Osteoblast (primary cell): ENCODE measurements around the gene ZNF491. TPM values are rescaled to one million over a fixed set of nuclear protein-coding genes. Genes with fewer than 3 reads are reported as not detected.

Experiments used
- DNase-seq: peaks from one replicate; pipeline ENCODE4 v3.0.0; 2011; ENCODE audit warnings: low spot score, mixed read lengths; ENCODE audit not compliant: insufficient read length; ENCODE audit errors: missing footprints
- H2AFZ ChIP-seq: 2 replicates; pipeline ENCODE4 v1.6.0; 2011; ENCODE audit warnings: mild to moderate bottlenecking, low read length
- H3K27ac ChIP-seq: 2 replicates; pipeline ENCODE4 v1.5.1; 2011; ENCODE audit warnings: mild to moderate bottlenecking, low read depth, low read length, moderate library complexity
- H3K27me3 ChIP-seq: 2 replicates; pipeline ENCODE4 v1.6.0; 2012; ENCODE audit warnings: mild to moderate bottlenecking, control low read depth, inconsistent platforms, low read length, moderate library complexity; ENCODE audit not compliant: insufficient read depth
- H3K36me3 ChIP-seq: 2 replicates; pipeline ENCODE4 v1.5.1; 2011; ENCODE audit warnings: mild to moderate bottlenecking, low read length, control low read depth, moderate library complexity; ENCODE audit not compliant: insufficient read depth
- H3K4me1 ChIP-seq: 2 replicates; pipeline ENCODE4 v1.5.1; 2011; ENCODE audit warnings: mild to moderate bottlenecking, low read length, control low read depth, moderate library complexity; ENCODE audit not compliant: insufficient read depth
- H3K4me2 ChIP-seq: 2 replicates; pipeline ENCODE4 v1.6.0; 2011; ENCODE audit warnings: mild to moderate bottlenecking, low read length; ENCODE audit not compliant: insufficient read depth
- H3K4me3 ChIP-seq: fragments of 200-600 bp; sonication (generic); 3 replicates; pipeline ENCODE4 v1.5.1; 2012; ENCODE audit warnings: mild to moderate bottlenecking, low read length, inconsistent platforms; ENCODE audit not compliant: insufficient read depth
- H3K79me2 ChIP-seq: 2 replicates; pipeline ENCODE4 v1.6.0; 2012; ENCODE audit warnings: mild to moderate bottlenecking, low read length, control low read depth, inconsistent platforms; ENCODE audit not compliant: insufficient read depth
- H3K9me3 ChIP-seq: 2 replicates; pipeline ENCODE4 v1.5.1; 2011; ENCODE audit warnings: low read depth, low read length, control low read depth
- H4K20me1 ChIP-seq: 2 replicates; pipeline ENCODE4 v1.6.0; 2012; ENCODE audit warnings: mild to moderate bottlenecking, low read length, control low read depth; ENCODE audit not compliant: insufficient read depth
- total RNA-seq: library from RNA; depleted of rRNA; stranded (reverse); fragments of >200 nt; gene quantifications from 2 replicates; pipeline ENCODE4 v1.2.3, GENCODE V29; 2012
- TF ChIP-seq, protein P1 (sequence below): IDR thresholded peaks from 2 replicates; pipeline ENCODE4 v1.5.1; 2011; ENCODE audit warnings: mild to moderate bottlenecking, low read depth, low read length, moderate library complexity; ENCODE audit errors: extremely low read depth

Gene ZNF491
- total RNA-seq, 1 donor = 4.3 TPM

DNA sequence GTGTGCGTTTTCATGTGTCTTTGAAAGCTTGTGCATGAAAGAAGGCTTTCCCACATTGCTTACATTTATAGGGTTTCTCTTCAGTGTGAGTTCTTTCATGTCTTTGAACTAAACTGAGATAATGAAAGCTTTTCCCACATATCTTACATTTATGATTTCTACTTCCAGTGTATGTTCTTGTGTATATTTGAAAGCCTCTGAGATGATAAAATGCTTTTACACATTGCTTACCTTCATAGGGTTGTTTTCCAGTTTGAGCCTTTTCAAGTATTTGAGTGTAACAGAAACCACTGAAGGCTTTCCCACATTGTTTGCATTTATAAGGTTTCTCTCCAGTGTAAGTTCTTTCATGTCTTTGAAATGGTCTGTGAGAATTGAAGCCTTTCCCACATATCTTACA, 41.4 kb upstream of the ZNF491 start:
- H3K4me1 ChIP-seq = no peaks in the 10 kb centered on the region
- no peak overlapping the region for H2AFZ ChIP-seq
- no peak overlapping the region for H3K27ac ChIP-seq
- H3K27me3 ChIP-seq = no peaks in the 10 kb centered on the region
- no peaks in the 10 kb centered on the region for H4K20me1 ChIP-seq
- H3K4me3 ChIP-seq = no peak overlapping the region
- no peak for DNase-seq
- TF ChIP-seq, protein P1, sequence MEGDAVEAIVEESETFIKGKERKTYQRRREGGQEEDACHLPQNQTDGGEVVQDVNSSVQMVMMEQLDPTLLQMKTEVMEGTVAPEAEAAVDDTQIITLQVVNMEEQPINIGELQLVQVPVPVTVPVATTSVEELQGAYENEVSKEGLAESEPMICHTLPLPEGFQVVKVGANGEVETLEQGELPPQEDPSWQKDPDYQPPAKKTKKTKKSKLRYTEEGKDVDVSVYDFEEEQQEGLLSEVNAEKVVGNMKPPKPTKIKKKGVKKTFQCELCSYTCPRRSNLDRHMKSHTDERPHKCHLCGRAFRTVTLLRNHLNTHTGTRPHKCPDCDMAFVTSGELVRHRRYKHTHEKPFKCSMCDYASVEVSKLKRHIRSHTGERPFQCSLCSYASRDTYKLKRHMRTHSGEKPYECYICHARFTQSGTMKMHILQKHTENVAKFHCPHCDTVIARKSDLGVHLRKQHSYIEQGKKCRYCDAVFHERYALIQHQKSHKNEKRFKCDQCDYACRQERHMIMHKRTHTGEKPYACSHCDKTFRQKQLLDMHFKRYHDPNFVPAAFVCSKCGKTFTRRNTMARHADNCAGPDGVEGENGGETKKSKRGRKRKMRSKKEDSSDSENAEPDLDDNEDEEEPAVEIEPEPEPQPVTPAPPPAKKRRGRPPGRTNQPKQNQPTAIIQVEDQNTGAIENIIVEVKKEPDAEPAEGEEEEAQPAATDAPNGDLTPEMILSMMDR = no peak
- peaks cover 21% of the 10 kb centered on the region for H3K9me3 ChIP-seq
- H3K79me2 ChIP-seq = no peaks in the 10 kb centered on the region
- H3K4me2 ChIP-seq = no peak overlapping the region
- H3K36me3 ChIP-seq = no peaks in the 10 kb centered on the region

DNA sequence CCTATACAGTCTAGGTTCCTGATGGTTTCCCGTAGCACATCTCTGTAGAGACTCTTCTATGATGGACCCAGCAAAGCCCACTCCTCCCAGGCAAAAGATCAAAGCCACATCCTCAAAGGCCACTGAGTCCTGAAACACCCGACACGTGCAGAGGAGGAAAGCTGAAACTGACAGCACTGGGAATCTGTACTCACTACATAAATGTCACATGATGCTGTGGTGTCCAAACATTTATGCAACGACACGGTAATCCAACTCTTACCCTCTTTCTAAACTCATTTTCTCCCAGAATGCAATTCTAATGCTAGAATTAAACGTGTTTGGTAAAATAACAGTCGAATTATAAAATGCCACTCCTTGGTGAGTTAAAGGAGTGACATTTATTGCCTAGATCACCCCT, 38.5 kb upstream of the ZNF491 start:
- Histone ChIP-seq H3K4me2 (no peak overlapping the region), H3K4me3 (no peak overlapping the region), H3K79me2 (no peaks in the 10 kb centered on the region), H3K9me3 (peaks cover 16% of the 10 kb centered on the region), H3K27ac (no peak overlapping the region), H3K4me1 (no peaks in the 10 kb centered on the region), H2AFZ (no peak overlapping the region), H3K36me3 (no peaks in the 10 kb centered on the region), H3K27me3 (no peaks in the 10 kb centered on the region), H4K20me1 (no peaks in the 10 kb centered on the region)
- no peak for DNase-seq
- TF ChIP-seq, protein P1 = no peak

DNA sequence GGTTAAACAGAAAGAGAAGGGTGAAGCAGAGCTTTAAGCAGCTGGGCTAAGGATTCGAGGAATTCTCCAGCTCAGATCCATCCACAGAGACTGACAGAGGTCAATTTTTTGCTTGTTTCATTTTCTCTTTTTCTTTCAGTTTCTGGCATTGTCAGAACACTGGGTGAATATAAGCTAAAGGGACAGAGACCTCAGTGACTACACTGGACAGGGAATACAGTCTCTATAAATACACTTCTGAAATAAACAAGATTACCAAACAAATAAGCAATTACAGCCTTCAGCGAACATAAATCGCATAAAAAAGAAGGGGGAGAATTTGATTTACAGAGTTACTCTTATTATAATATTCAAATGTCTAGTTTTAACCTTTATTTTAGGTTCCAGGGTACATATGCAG, 35.2 kb upstream of the ZNF491 start:
- no peaks in the 10 kb centered on the region for H3K36me3 ChIP-seq
- H3K9me3 ChIP-seq = no peaks in the 10 kb centered on the region
- no peak overlapping the region for H2AFZ ChIP-seq
- DNase-seq = no peak
- H4K20me1 ChIP-seq = no peaks in the 10 kb centered on the region
- no peak overlapping the region for H3K4me3 ChIP-seq
- H3K27me3 ChIP-seq = no peaks in the 10 kb centered on the region
- H3K27ac ChIP-seq = no peak overlapping the region
- TF ChIP-seq, protein P1 = no peak
- peaks cover 7% of the 10 kb centered on the region for H3K4me1 ChIP-seq
- no peak overlapping the region for H3K4me2 ChIP-seq
- H3K79me2 ChIP-seq = peaks cover 10% of the 10 kb centered on the region

DNA sequence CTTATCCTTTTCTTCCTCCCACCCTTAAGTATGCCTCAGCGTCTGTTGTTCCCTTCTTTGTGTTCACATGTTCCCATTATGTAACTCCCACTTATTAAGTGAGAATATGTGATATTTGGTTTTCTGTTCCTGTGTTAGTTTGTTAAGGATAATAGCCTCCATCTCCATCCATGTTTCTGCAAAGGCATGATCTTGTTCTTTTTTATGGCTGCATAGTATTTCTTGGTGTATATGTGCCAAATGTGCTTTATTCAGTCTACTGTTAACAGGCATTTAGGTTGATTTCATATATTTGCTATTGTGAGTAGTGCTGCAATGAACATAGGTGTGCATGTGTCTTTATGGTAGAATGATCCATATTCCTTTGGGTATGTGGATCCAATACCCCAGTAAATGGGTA, 34.7 kb upstream of the ZNF491 start:
- no peak overlapping the region for H2AFZ ChIP-seq
- no peak overlapping the region for H3K27ac ChIP-seq
- peaks cover 14% of the 10 kb centered on the region for H3K79me2 ChIP-seq
- no peak for DNase-seq
- peaks cover 10% of the 10 kb centered on the region for H3K4me1 ChIP-seq
- no peak overlapping the region for H3K4me2 ChIP-seq
- no peaks in the 10 kb centered on the region for H3K36me3 ChIP-seq
- no peaks in the 10 kb centered on the region for H3K27me3 ChIP-seq
- TF ChIP-seq, protein P1 = no peak
- no peaks in the 10 kb centered on the region for H3K9me3 ChIP-seq
- peaks cover 3% of the 10 kb centered on the region for H4K20me1 ChIP-seq
- no peak overlapping the region for H3K4me3 ChIP-seq
